ENCODE results near the gene PPP1R12C.

GRCh38 chr19:55158423-55158822 is 41.0 kb upstream of the PPP1R12C start:
- TF ChIP-seq CTCF (IDR thresholded peaks at IDR 0.05) (no peak), EP300 (IDR thresholded peaks at IDR 0.05; ENCODE audit: low read depth) (no peak), POLR2AphosphoS5 (IDR thresholded peaks at IDR 0.05) (no peak)

Measured in transverse colon (tissue), 4 donors.